Liver (tissue), 9 donors: ENCODE results near the gene UBE2N. TPM values are rescaled to one million over a fixed set of nuclear protein-coding genes. Genes with fewer than 3 reads are reported as not detected.

Source experiments
- DNase-seq: peaks from one replicate; pipeline ENCODE4 v3.0.0-alpha.2; 2017; ENCODE audit warnings: low spot score
- H3K27ac ChIP-seq, 2 donors: one replicate each; pipeline ENCODE4 v1.7.0; 2013; ENCODE audit warnings: inconsistent platforms in 2 of 2, low read length in 2 of 2, control low read depth in 1 of 2, low read depth in 1 of 2, mild to moderate bottlenecking in 1 of 2
- H3K27me3 ChIP-seq, 4 donors: one replicate each; pipeline versions ENCODE4 v1.6.1 to v1.7.0; 2013; ENCODE audit warnings: low read length in 3 of 4, inconsistent platforms in 1 of 4, mild to moderate bottlenecking in 1 of 4, moderate library complexity in 1 of 4; ENCODE audit not compliant: control insufficient read depth in 4 of 4, insufficient read depth in 4 of 4
- H3K36me3 ChIP-seq, 4 donors: one replicate each; pipeline versions ENCODE4 v1.6.1 to v1.7.0; 2013; ENCODE audit warnings: low read length in 3 of 4, mild to moderate bottlenecking in 3 of 4, low read depth in 1 of 4, moderate library complexity in 1 of 4; ENCODE audit not compliant: control insufficient read depth in 4 of 4, insufficient read depth in 3 of 4
- H3K4me1 ChIP-seq, 4 donors: one replicate each; pipeline versions ENCODE4 v1.6.1 to v1.7.0; 2013; ENCODE audit warnings: low read length in 3 of 4, mild to moderate bottlenecking in 3 of 4, moderate library complexity in 1 of 4; ENCODE audit not compliant: control insufficient read depth in 4 of 4, insufficient read depth in 4 of 4
- H3K4me3 ChIP-seq, 3 donors: one replicate each; pipeline versions ENCODE4 v1.6.1 to v1.7.0; 2013; ENCODE audit warnings: low read length in 3 of 3, control low read depth in 1 of 3, low read depth in 1 of 3, mild to moderate bottlenecking in 1 of 3
- H3K9ac ChIP-seq, 2 donors: one replicate each; pipeline ENCODE4 v1.7.0; 2013; ENCODE audit warnings: low read length in 2 of 2, mild to moderate bottlenecking in 2 of 2, moderate library complexity in 2 of 2, control low read depth in 1 of 2, low read depth in 1 of 2
- H3K9me3 ChIP-seq, 4 donors: one replicate each; pipeline versions ENCODE4 v1.6.1 to v1.7.0; 2013; ENCODE audit warnings: low read length in 3 of 4; ENCODE audit not compliant: control insufficient read depth in 4 of 4
- ATF3 ChIP-seq: IDR thresholded peaks from 2 replicates; pipeline ENCODE4 v1.6.1; 2016; ENCODE audit warnings: antibody characterized with exemption
- CTCF ChIP-seq: fragments of 150-350 bp; IDR thresholded peaks from 2 replicates; pipeline ENCODE4 v1.5.1; 2017; ENCODE audit warnings: improper control_type of control experiment, low read depth, low read length; ENCODE audit not compliant: missing input control
- EGR1 ChIP-seq, 2 donors: IDR thresholded peaks; 2 replicates each; pipeline ENCODE4 v1.6.1; 2016 to 2018; ENCODE audit warnings: antibody characterized with exemption in 2 of 2, low read depth in 2 of 2
- FOXA1 ChIP-seq: IDR thresholded peaks from 2 replicates; pipeline ENCODE4 v1.6.1; 2016; ENCODE audit warnings: antibody characterized with exemption
- FOXA2 ChIP-seq: IDR thresholded peaks from 2 replicates; pipeline ENCODE4 v1.6.1; 2016; ENCODE audit warnings: antibody characterized with exemption
- GABPA ChIP-seq, 2 donors: IDR thresholded peaks in 1 of 2; conservative IDR thresholded peaks in 1 of 2; 2 replicates each; pipeline ENCODE4 v1.6.1; 2016; ENCODE audit warnings: antibody characterized with exemption in 2 of 2, mild to moderate bottlenecking in 1 of 2, moderate library complexity in 1 of 2
- HNF4A ChIP-seq, 2 donors: conservative IDR thresholded peaks; 2 replicates each; pipeline ENCODE4 v1.6.1; 2016; ENCODE audit warnings: antibody characterized with exemption in 2 of 2, mild to moderate bottlenecking in 2 of 2
- HNF4G ChIP-seq: IDR thresholded peaks from 2 replicates; pipeline ENCODE4 v1.6.1; 2016; ENCODE audit warnings: antibody characterized with exemption
- JUND ChIP-seq, 2 donors: IDR thresholded peaks; 2 replicates each; pipeline ENCODE4 v1.6.1; 2016; ENCODE audit warnings: antibody characterized with exemption in 2 of 2
- MAX ChIP-seq: IDR thresholded peaks from 2 replicates; pipeline ENCODE4 v1.6.1; 2016; ENCODE audit warnings: antibody characterized with exemption
- NR2F2 ChIP-seq: IDR thresholded peaks from 2 replicates; pipeline ENCODE4 v1.6.1; 2016; ENCODE audit warnings: antibody characterized with exemption
- RAD21 ChIP-seq, 2 donors: IDR thresholded peaks; 2 replicates each; pipeline ENCODE4 v1.6.1; 2016; ENCODE audit warnings: antibody characterized with exemption in 2 of 2, mild to moderate bottlenecking in 2 of 2
- REST ChIP-seq: IDR thresholded peaks from 2 replicates; pipeline ENCODE4 v1.6.1; 2016; ENCODE audit warnings: antibody characterized with exemption, mild to moderate bottlenecking
- RXRA ChIP-seq, 2 donors: IDR thresholded peaks; 2 replicates each; pipeline ENCODE4 v1.6.1; 2017 to 2018; ENCODE audit warnings: antibody characterized with exemption in 2 of 2, mild to moderate bottlenecking in 1 of 2
- SP1 ChIP-seq: IDR thresholded peaks from 2 replicates; pipeline ENCODE4 v1.6.1; 2018; ENCODE audit warnings: antibody characterized with exemption, mild to moderate bottlenecking
- TAF1 ChIP-seq: conservative IDR thresholded peaks from 2 replicates; pipeline ENCODE4 v1.6.1; 2016; ENCODE audit warnings: antibody characterized with exemption, mild to moderate bottlenecking
- YY1 ChIP-seq: IDR thresholded peaks from 2 replicates; pipeline ENCODE4 v1.6.1; 2016; ENCODE audit warnings: antibody characterized with exemption, mild to moderate bottlenecking
- ZBTB33 ChIP-seq: IDR thresholded peaks from 2 replicates; pipeline ENCODE4 v1.6.1; 2016; ENCODE audit warnings: antibody characterized with exemption
- WGBS: extraction: QIAGEN DNeasy Blood & Tissue Kit; methylation state at CpG from one replicate; pipeline ENCODE4 v1.1.7; 2013; 5-methylcytosine and 5-hydroxymethylcytosine counted together
- polyA plus RNA-seq, 2 donors: library from polyadenylated mRNA; stranded (reverse) in 1 of 2; unstranded in 1 of 2; fragments of 200-250 nt in 1 of 2; fragments of >200 nt in 1 of 2; fragmentation: Nextera tagmentation in 1 of 2; extraction: Ambion mirVana in 1 of 2; gene quantifications; one replicate each; pipeline versions ENCODE4 v1.2.1 to v1.2.3, GENCODE V29; 2013 to 2015
- total RNA-seq, 2 donors: library from RNA; depleted of rRNA; stranded (reverse); fragments of >200 nt; gene quantifications; one replicate each; pipeline ENCODE4 v1.2.3, GENCODE V29; 2014
- donor health status: healthy.
- donor health status: healthy.
- donor health status: healthy.
- donor health status: healthy.
- donor health status: healthy.

The UBE2N gene
- total and polyA plus RNA-seq, 4 donors = 13.9 to 63.7 (median 32.6) TPM

GRCh38 chr12:93483151-93483807, 41.5 kb upstream of the UBE2N start:
- no peak overlapping the region for H3K27ac ChIP-seq
- TF ChIP-seq NR2F2 (no peak), MAX (no peak), RAD21 (IDR thresholded peaks at IDR 0.05) (no peak), SP1 (no peak), TAF1 (no peak), JUND (IDR thresholded peaks at IDR 0.05) (no peak), REST (no peak), FOXA2 (no peak), FOXA1 (no peak), YY1 (no peak), ZBTB33 (no peak), EGR1 (IDR thresholded peaks at IDR 0.05; ENCODE audit: low read depth in 2 of 2) (no peak), HNF4A (conservative IDR thresholded peaks at IDR 0.05) (no peak), GABPA (IDR thresholded peaks at IDR 0.05 in 1 of 2, conservative IDR thresholded peaks at IDR 0.05 in 1 of 2) (no peak), HNF4G (no peak), CTCF (no peak), ATF3 (no peak), RXRA (IDR thresholded peaks at IDR 0.05) (no peak)
- H3K9me3 ChIP-seq = no peaks in the 10 kb centered on the region
- H3K36me3 ChIP-seq = peaks cover 9 to 35% (median 28%) of the 10 kb centered on the region in 4 donors
- H3K4me1 ChIP-seq = peaks cover 0 to 4% (median 2%) of the 10 kb centered on the region in 4 donors
- no peak overlapping the region for H3K4me3 ChIP-seq
- DNase-seq = no peak
- no peaks in the 10 kb centered on the region for H3K27me3 ChIP-seq
- WGBS = 89% methylated on average over 4 of the region's 4 CpGs
- H3K9ac ChIP-seq = no peak overlapping the region
